ENCODE data around the gene CEP41.

DNA sequence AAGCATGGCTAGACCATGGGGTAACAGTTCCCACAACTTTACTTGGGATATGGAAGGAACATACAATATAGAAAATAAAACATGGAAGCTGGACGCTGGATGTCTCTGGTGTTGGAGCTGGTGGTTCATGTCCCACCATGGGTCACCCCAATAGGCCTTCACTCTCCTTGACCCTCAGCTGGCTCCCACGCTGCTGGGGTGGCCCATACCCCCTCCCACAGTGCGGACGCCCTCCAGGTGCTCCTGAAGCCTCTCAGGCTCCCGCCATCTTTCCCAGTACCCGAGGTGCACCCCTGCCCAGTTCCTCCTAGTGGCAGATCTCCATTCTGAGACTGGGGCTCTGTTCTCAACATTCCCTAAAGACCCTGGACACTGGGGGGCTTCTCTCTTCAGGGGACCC lies 66.3 kb downstream of the CEP41 start:
- no peak for TF ChIP-seq CTCF (IDR thresholded peaks at IDR 0.05; ENCODE audit: poor library complexity)
- no peak for TF ChIP-seq EZH2phosphoT487 (IDR thresholded peaks at IDR 0.05; ENCODE audit: low read depth, severe bottlenecking, unreplicated experiment)
- TF ChIP-seq EZH2 (IDR thresholded peaks at IDR 0.05; ENCODE audit: borderline replicate concordance): no peak

Data from hepatocyte (in vitro differentiated cells).